Measurements from ENCODE around the gene RIPK4. TPM values are rescaled to one million over a fixed set of nuclear protein-coding genes. Genes with fewer than 3 reads are reported as not detected.

Gene RIPK4
- total and polyA plus RNA-seq, 2 of the 13 experiments (the other 11 are each of a cell fraction or from before 2014, with no cell fraction given) = 3.1 to 4.9 TPM

DNA sequence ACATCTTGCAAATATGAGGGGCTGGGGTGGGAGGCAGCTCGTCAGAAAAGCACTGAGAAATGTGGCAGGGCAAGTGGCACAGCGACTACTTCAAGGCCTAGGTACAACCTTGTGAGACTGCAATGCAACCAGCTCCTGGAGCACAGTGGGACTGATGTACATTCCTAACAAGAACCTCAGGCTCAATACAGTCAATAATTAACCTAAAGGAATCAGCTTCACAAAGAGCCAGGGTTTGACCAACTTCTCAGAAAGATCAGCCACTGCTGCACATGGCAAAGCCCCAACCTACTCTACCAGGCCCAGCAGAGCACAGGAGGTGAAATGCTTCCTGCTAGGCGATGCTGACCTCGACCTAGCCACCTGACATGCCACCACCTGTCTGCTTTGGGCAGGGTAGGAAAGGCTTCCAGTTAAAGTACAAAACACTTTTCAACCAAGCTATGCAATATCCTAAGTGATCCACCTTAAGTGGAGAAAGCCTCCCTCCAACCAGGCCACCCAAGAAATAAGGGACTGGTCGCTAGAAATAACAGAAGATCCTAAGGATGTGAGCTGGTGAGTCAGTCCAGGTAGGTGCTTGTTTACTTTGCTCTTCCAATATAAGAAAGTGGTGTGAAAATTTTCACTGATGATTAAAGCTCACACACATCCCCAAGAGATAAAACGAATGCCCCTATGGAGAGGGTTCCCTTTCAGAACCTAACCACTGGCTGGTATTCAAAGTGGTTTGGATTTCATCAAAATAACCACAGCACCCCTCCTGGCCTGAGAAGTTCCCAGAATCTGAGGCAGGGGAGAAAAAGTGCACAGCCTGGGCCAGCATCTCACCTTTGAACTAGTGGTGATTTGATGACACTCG, 2.1 kb downstream of the RIPK4 start (continued):
- TF ChIP-seq, protein P1, sequence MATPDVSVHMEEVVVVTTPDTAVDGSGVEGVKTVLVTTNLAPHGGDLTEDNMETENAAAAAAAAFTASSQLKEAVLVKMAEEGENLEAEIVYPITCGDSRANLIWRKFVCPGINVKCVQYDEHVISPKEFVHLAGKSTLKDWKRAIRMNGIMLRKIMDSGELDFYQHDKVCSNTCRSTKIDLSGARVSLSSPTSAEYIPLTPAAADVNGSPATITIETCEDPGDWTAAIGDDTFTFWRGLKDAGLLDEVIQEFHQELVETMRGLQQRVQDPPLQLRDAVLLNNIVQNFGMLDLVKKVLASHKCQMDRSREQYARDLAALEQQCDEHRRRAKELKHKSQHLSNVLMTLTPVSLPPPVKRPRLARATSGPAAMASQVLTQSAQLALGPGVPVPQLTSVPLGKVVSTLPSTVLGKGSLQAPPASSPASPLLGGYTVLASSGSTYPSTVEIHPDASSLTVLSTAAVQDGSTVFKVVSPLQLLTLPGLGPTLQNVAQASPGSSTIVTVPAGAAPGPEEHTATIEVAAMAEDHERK (CRISPR knock-in tag; IDR thresholded peaks at IDR 0.05; ENCODE audit: low read depth) = no peak
- TF ChIP-seq, protein P2, sequence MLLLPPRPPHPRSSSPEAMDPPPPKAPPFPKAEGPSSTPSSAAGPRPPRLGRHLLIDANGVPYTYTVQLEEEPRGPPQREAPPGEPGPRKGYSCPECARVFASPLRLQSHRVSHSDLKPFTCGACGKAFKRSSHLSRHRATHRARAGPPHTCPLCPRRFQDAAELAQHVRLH (CRISPR knock-in tag; IDR thresholded peaks at IDR 0.05; ENCODE audit: borderline replicate concordance, low read depth) = no peak
- no peak for TF ChIP-seq TMF1 (CRISPR knock-in tag; IDR thresholded peaks at IDR 0.05; ENCODE audit: low read depth)
- peak; percentile 23; the same call in 1 of the 2 replicates for TF ChIP-seq RXRB (CRISPR knock-in tag; IDR thresholded peaks at IDR 0.05; ENCODE audit: borderline replicate concordance)
- TF ChIP-seq, protein P3, sequence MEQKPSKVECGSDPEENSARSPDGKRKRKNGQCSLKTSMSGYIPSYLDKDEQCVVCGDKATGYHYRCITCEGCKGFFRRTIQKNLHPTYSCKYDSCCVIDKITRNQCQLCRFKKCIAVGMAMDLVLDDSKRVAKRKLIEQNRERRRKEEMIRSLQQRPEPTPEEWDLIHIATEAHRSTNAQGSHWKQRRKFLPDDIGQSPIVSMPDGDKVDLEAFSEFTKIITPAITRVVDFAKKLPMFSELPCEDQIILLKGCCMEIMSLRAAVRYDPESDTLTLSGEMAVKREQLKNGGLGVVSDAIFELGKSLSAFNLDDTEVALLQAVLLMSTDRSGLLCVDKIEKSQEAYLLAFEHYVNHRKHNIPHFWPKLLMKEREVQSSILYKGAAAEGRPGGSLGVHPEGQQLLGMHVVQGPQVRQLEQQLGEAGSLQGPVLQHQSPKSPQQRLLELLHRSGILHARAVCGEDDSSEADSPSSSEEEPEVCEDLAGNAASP (CRISPR knock-in tag; IDR thresholded peaks at IDR 0.05; ENCODE audit: borderline replicate concordance) = no peak
- TF ChIP-seq AGO1 (IDR thresholded peaks at IDR 0.05; ENCODE audit: low read depth, low read length, poor library complexity, severe bottlenecking) = no peak
- TF ChIP-seq SIN3A (IDR thresholded peaks at IDR 0.05; ENCODE audit: borderline replicate concordance, low read depth, low read length) = no peak
- no peak for TF ChIP-seq IKZF4 (CRISPR knock-in tag; IDR thresholded peaks at IDR 0.05; ENCODE audit: borderline replicate concordance, low read depth, not compliant biosample characterization)
- peak; percentile 83 for TF ChIP-seq HNF1A (IDR thresholded peaks at IDR 0.05; ENCODE audit: low read depth)
- TF ChIP-seq HNF1A (CRISPR knock-in tag; IDR thresholded peaks at IDR 0.05; ENCODE audit: borderline replicate concordance) = peak; percentile 92
- TF ChIP-seq ZKSCAN5 (CRISPR knock-in tag; IDR thresholded peaks at IDR 0.05) = no peak
- TF ChIP-seq POLR2A (IDR thresholded peaks at IDR 0.05; ENCODE audit: insufficient read depth in 1 of 2, low read depth in 2 of 2, low read length in 2 of 2) = peak in 1 of 2 experiments; percentile 33; a peak in 1 of 4 replicates
- no peak for TF ChIP-seq ZNF142 (CRISPR knock-in tag; IDR thresholded peaks at IDR 0.05)
- no peak for TF ChIP-seq ZNF274 (CRISPR knock-in tag; IDR thresholded peaks at IDR 0.05)
- TF ChIP-seq TP53 (CRISPR knock-in tag; conservative IDR thresholded peaks at IDR 0.05) = no peak
